A549 treated with RU486 at 1 μM for 4 hours (cell line): Measurements from ENCODE around the gene MESP1. TPM values are rescaled to one million over a fixed set of nuclear protein-coding genes. Genes with fewer than 3 reads are reported as not detected.

Experiments
- total RNA-seq: library from RNA; stranded (reverse); fragments of 200-300 nt; extraction: Qiagen RNA extraction; gene quantifications from 5 replicates; pipeline ENCODE4 v1.2.3, GENCODE V29; 2022; ENCODE audit warnings: low read depth

Gene MESP1, protein sequence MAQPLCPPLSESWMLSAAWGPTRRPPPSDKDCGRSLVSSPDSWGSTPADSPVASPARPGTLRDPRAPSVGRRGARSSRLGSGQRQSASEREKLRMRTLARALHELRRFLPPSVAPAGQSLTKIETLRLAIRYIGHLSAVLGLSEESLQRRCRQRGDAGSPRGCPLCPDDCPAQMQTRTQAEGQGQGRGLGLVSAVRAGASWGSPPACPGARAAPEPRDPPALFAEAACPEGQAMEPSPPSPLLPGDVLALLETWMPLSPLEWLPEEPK
- total RNA-seq, result 2.1 to 6.8 TPM (median 6.1 TPM) in 5 replicates

DNA sequence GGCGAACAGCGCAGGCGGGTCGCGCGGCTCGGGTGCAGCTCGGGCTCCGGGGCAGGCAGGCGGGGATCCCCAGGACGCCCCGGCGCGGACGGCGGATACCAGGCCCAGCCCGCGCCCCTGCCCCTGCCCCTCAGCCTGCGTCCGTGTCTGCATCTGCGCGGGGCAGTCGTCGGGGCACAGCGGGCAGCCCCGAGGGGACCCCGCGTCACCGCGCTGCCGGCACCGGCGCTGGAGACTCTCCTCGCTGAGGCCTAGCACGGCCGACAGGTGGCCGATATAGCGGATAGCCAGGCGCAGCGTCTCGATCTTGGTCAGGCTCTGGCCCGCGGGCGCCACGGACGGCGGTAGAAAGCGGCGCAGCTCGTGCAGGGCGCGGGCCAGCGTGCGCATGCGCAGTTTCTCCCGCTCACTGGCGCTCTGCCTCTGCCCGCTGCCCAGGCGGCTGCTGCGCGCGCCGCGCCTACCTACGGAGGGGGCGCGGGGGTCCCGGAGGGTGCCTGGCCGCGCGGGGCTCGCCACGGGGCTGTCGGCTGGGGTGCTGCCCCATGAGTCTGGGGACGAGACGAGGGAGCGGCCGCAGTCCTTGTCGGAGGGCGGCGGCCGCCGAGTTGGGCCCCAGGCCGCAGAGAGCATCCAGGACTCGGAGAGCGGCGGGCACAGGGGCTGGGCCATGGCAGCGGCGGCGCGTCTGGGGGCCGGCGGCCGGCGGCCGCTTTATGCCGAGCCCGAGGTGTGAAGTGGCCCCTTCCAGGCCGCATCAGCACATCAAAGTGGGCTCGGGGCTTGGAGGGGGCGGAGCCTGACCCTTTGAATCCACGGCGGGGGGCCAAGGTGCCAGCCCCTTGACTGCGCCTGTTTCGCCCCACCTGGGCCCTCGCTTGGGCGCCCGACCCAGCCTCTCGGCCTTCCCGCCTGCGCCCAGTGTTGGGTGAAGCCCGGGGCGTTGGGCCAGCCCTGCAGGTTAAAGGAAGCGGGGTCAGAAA lies at the start of gene MESP1:
MESP1 (minus strand) TSS at position 690 of the 983 bp plus-strand sequence; CDS start at position 672, 18 bp downstream.

DNA sequence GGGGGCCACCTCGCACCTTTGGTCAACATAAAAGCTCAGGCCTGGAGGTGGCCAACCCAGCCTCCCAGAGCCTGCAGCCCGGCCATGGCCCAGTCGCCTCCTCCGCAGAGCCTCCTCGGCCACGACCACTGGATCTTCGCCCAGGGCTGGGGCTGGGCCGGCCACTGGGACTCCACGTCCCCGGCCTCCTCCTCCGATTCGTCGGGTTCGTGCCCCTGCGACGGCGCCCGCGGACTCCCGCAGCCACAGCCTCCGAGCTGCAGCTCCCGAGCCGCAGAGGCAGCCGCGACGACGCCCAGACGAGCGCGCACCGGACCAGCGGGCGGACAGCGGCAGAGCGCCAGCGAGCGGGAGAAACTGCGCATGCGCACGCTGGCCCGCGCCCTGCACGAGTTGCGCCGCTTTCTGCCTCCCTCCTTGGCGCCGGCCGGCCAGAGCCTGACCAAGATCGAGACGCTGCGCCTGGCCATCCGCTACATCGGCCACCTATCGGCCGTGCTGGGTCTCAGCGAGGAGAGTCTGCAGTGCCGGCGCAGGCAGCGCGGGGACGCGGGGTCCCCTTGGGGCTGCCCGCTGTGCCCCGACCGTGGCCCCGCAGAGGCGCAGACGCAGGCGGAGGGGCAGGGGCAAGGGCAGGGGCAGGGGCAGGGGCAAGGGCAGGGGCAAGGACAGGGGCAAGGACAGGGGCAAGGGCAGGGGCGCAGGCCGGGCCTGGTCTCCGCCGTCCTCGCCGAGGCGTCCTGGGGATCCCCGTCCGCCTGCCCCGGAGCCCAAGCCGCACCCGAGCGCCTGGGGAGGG lies 25.4 kb upstream of the MESP1 start, which contains the start of gene MESP2:
MESP2 (plus strand) TSS at position 59 of the 799 bp plus-strand sequence; CDS start at position 85, 26 bp downstream.

Other genes with a start within 250 kb of the MESP1 start
- gene TICRR, start 175.8 kb downstream of the MESP1 start, total RNA-seq, result 10.8 to 14.5 TPM (median 13.7 TPM) in 5 replicates
- gene KIF7, start 95.8 kb downstream of the MESP1 start, total RNA-seq, result 3.1 to 5.7 TPM (median 3.9 TPM) in 5 replicates
- 0.06 to 0.09 TPM (median 0.07 TPM) in 3 of 5 replicates, not detected in the others for gene PLIN1, start 71.9 kb downstream of the MESP1 start, total RNA-seq
- 6.3 to 7.4 TPM (median 6.9 TPM) in 5 replicates for gene PEX11A, start 60.5 kb downstream of the MESP1 start, total RNA-seq
- gene WDR93, start 60.4 kb downstream of the MESP1 start, total RNA-seq, result 0.15 to 0.17 TPM (median 0.15 TPM) in 3 of 5 replicates, not detected in the others
- 0.26 to 0.67 TPM (median 0.42 TPM) in 5 replicates for gene MESP2, start 25.1 kb upstream of the MESP1 start, total RNA-seq
- 29.5 to 36.6 TPM (median 36.3 TPM) in 5 replicates for gene ANPEP, start 63.6 kb upstream of the MESP1 start, total RNA-seq
- 33.2 to 83.7 TPM (median 43.5 TPM) in 5 replicates for gene AP3S2, start 142.7 kb upstream of the MESP1 start, total RNA-seq
- 8.9 to 12.6 TPM (median 12.2 TPM) in 5 replicates for gene ARPIN, start 161.7 kb upstream of the MESP1 start, total RNA-seq